ENCODE measurements around the gene PTGER1.
"Not testable (repeated sequence)": the region's sequence is repeated elsewhere in the genome, so short reads cannot be mapped to it uniquely, and the experiment has no call there.

Gene PTGER1

DNA sequence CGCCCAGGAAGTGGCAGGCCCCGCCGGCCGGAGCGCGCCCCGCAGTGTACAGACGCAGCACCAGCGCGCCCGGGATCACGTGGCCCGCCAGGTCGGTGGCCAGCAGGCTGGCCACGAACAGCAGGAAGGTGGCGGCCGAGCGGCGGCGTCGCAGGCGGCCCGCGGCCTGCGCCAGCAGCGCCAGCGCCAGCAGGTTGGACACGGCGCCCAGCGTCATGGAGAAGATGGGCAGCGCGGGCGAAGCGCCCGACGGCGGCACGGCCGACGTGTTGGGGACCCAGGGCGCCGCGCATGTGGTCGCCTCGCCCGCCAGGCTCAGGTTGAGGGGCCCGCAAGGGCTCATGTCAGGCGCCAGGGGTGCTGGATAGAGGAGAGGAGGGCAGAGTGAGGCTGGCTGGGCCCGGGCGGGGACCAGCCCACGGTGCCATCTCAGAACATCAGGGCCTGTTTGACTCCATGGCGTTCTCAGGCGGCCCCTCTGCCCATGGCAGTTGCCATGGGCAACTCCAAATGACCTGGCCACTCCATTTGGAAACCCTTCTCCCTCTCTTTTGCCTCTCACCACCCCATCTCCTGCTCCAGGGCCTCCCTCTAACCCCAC is 1.1 kb downstream of the PTGER1 start:
- no peak for DNase-seq (ENCODE audit: low spot score)

DNA sequence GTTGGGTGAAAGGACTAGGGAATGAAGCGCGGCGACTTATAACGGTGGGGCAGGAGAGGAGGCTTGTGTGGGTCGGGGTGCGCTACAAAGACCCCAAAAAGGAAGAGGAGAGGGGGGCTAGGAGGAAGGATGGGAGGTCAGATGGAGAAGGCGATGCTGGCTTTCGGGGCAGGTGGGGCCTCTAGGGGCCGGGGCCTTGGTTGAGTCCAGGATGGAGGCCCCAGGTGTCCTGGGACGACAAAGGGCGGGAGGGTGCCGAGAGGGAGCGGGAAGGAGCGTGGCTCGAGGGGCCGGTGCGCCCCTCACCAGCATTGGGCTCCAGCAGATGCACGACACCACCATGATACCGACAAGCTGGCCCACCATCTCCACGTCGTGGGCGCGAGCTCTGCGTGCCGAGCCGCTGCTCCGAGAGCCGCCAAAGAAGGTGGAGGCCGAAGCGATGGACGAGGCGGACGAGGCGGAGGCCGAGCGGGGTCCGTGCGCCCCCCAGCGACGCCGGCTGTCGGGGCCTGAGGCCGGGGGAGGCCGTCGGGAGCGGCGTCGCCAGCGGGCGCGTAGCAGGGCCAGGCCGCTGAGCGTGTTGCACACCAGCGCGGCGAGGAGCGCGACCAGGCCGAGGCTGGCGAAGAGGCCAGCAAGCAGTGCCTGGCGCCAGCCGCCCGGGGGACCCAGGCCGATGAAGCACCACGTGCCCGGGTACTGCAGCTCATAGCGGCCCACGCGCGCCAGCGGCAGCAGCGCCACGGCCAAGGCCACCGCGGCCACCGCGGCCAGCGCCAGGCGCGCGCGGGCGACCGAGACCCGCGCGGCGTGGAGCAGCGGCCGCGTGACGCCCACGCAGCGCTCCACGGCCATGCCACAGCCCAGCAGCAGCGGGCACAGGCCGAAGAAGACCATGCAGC is 1.8 kb downstream of the PTGER1 start:
- no peak for DNase-seq (ENCODE audit: low spot score)

DNA sequence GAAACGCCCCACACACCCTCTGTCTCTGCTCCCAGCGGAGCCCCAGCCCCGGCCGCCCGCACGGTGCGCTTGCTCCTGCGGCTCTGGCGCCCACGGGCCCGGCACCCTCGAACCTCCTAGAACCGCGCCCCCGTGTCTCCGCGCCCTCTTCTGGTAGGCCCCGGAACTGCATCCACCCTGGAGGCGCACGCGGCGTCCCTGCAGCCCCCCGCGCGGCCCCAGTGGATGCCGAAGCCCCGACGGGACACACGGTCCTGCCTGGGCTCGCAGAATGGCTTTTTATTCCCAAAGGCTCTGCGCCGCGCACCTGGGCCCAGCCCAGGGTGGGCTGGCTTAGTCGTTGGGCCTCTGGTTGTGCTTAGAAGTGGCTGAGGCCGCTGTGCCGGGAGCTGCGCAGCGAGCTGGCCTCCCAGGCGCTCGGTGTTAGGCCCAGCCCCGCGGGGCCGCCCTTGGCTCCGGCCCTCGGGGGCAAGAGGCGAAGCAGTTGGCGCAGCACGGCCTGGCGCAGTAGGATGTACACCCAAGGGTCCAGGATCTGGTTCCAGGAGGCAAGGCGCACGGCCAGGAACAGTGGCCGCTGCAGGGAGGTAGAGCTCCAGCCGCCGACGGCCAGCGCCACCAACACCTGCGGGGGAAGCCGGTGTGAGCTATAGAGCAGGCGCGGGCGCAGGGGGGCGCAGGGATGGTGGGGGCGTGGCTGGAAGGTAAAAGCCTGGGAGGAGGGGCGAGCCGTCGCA is 2.8 kb downstream of the PTGER1 start:
- peak; percentile 34 for DNase-seq (ENCODE audit: low spot score)

DNA sequence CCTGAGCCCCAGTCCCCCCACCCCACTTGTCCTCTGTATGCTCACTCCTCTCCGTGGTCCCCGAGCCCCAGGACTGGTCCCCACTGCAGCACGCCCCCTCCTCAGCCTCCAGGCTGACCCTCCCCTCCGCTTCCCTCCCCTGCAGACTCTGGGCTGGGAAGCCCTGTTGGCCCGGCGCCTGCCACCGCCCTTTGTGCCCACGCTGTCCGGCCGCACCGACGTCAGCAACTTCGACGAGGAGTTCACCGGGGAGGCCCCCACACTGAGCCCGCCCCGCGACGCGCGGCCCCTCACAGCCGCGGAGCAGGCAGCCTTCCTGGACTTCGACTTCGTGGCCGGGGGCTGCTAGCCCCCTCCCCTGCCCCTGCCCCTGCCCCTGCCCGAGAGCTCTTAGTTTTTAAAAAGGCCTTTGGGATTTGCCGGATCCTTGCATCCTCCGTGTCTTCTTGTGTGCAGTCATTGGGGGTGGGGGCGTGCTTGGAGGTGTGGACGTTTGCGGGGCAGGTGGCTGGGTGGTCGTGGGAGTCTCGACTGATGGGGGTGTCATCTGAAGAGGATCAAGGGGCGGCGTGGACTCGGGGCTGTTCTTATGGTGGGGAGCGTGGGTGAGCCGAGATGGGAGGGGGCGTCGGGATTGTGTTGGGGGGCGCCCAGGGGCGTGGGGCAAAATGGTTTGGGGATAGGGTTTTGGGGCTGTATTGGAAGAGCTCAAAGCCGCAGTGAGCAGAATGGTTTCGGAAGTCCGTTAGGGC is 3.5 kb downstream of the PTGER1 start:
- DNase-seq (ENCODE audit: low spot score): no peak

DNA sequence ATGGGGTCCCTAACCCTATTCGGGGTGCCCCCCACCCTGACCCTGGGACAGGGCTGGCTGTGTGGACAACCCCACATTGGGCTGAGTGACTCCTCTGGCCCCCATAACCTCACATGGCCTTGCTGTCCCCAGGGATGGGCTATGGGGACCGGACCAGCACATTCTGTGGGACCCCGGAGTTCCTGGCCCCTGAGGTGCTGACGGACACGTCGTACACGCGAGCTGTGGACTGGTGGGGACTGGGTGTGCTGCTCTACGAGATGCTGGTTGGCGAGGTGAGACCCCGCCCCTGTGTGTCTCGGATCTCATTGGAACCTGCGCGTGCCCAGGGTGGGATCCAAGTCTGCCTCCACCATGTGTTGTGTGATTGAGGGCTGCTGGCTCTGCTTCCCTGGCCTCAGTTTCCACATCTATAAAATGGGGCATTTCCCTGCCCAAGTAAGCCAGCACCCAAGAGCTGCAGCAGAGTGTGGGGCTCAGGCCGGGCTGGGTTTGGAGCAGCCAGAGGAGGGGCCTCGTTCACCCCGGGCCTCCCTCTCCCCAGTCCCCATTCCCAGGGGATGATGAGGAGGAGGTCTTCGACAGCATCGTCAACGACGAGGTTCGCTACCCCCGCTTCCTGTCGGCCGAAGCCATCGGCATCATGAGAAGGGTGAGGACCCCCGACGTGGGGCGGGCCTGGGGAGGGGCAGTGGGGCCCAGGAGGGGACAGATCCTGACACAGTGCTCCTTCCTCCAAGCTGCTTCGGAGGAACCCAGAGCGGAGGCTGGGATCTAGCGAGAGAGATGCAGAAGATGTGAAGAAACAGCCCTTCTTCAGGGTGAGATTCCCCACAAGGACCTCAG is 4.9 kb downstream of the PTGER1 start:
- DNase-seq (ENCODE audit: low spot score): no peak

DNA sequence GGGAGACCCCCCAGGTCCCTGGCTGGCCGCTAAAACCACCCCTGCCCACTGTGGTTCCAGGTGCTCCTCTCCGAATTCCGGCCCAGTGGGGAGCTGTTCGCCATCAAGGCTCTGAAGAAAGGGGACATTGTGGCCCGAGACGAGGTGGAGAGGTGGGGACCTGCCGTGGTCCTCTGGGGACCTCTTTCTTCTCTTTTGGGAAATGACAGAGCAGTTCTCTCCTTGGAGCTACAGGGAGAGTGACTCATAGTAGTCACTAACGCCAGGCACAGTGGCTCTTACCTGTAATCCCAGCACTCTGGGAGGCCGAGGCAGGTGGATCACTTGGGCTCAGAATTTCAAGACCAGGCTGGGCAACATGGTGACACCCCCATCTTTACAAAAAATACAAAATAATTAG is 7.3 kb downstream of the PTGER1 start:
- no peak for DNase-seq (ENCODE audit: low spot score)

DNA sequence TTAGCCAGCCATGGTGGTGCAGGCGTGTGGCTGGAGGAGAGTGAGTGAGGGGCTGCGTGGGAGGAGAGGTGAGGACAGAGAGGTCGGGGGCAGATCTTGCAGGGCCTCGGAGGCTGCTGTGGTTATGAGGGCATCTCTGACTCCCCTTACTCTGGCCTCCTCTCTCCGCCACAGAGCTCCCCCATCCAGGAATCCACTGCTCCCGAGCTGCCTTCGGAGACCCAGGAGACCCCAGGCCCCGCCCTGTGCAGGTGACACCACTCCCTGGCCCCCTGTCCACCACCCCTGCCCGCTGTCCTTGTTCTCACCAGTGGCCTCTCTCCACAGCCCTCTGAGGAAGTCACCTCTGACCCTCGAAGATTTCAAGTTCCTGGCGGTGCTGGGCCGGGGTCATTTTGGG is 7.8 kb downstream of the PTGER1 start:
- no peak for DNase-seq (ENCODE audit: low spot score)

DNA sequence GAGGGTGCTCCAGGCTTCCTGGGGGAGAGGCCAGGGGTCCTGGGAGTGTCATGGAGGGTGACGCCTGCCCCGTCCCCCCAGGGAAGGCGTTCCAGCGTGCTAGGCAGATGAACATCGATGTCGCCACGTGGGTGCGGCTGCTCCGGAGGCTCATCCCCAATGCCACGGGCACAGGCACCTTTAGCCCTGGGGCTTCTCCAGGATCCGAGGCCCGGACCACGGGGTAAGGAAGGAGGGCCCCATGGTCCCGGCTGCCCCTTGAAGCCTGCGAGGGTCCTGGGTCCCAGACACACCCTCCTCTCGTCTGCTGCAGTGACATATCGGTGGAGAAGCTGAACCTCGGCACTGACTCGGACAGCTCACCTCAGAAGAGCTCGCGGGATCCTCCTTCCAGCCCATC is 11.4 kb downstream of the PTGER1 start:
- DNase-seq (ENCODE audit: low spot score): no peak

DNA sequence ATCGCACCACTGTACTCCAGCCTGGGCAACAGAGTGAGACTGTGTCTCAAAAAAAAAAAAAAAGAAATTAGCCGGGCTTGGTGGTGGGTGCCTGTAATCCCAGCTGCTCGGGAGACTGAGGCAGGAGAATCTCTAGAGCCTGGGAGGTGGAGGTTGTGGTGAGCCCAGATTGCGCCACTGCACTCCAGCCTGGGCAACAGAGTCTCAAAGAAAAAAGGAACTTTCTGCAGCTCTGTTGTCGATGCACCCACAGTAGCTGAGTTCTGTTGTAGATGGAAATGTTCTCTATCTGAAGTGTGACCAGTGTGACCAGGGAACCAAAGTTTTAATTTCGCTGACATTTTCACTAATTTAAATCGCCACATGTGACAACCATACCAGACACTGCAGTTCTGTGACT is 12.8 kb downstream of the PTGER1 start:
- DNase-seq (ENCODE audit: low spot score): not testable (repeated sequence)

DNA sequence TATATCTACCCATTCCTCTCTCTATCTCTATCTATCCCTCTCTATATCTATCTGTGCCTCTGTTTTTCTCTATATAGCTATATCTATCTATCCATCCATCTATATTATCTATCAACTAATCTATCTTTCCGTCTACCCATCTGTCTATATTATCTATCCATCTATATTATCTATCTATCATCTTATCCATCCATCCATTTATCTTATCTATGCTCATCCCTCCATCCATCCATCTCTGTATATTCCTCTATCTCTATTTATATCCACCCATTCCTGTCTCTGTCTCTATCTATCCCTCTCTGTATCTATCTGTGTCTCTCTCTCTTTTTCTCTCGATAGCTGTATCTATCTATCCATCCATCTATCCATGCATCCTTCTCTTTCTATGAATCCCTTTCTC is 14.2 kb downstream of the PTGER1 start:
- DNase-seq (ENCODE audit: low spot score): no peak

DNA sequence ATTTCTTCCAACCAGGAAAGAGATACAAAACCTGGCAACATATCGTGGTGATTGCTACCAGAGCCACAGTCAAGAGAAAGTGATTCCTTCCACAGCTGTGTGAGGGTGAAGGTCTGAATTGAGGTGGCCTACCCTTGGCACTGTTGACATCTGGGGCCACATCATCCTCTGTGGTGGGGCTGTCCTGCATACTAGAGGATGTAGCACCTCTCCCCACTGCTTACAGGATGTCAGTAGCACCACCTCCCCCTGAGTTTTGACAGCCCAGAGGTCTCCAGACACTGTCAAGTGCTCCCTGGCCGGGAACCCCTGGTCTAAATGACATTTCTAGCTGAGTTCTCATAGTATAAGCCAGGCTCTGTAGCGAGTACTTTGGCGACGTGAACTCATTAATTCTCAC is 15.5 kb downstream of the PTGER1 start:
- no peak for DNase-seq (ENCODE audit: low spot score)

DNA sequence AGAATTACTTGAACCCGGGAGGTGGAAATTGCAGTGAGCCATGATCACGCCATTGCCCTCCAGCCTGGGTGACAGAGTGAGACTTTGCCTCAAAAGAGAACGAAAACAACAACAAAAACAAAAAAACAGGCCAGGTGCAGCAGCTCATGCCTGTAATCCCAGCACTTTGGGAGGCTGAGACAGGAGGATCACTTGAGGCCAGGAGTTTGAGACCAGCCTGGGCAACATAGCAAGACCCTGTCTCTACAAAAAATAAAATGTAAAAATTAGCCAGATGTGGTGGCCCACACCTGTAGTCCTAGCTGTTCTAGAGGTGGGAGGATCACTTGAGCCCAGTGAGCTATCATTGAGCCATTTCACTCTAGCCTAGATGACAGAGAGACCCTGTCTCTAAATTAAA is 22.9 kb downstream of the PTGER1 start:
- DNase-seq (ENCODE audit: low spot score): not testable (repeated sequence)

DNA sequence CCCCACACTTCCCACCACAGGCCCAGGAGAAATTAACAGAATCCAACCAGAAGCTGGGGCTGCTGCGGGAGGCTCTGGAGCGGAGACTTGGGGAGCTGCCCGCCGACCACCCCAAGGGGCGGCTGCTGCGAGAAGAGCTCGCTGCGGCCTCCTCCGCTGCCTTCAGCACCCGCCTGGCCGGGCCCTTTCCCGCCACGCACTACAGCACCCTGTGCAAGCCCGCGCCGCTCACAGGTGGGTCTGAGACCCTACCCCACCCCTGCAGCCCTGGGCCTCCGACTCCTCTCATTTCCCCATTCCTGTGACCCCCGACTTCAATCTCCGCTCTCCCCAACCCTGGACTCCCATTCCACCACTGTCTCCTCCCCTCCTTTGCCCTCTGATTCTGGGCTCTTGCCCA is 24.3 kb downstream of the PTGER1 start:
- no peak for DNase-seq (ENCODE audit: low spot score)

DNA sequence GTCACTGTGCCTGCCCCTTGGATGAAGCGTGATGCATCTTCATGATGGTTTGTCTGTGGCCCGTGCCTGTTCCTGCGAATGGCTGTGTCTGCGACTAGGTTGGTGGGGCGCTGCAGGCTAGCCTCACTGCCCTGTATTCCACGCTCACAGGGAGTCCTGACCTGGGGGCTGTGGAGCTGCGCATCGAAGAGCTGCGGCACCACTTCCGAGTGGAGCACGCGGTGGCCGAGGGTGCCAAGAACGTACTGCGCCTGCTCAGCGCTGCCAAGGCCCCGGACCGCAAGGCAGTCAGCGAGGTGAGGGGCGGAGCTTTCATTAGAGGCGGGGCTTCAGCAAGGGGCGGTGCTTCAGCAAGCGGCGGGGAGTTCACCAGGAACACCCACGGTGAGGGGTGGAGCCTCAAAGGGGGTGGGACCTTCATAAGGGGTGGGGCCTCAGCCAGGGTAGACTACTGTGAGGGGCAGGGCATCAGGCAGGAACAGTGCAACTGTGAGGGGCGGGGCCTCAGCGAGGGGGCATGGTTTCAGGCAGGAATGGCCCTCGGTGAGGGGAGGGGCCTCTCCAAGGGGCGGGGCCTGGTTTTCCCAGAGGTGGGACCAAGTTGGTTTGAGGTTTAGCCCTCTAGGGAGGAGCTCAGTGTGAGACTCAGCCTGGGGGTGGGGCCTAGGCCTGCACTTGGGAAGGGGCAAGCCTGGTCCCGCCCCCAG is 24.8 kb downstream of the PTGER1 start:
- no peak for DNase-seq (ENCODE audit: low spot score)

DNA sequence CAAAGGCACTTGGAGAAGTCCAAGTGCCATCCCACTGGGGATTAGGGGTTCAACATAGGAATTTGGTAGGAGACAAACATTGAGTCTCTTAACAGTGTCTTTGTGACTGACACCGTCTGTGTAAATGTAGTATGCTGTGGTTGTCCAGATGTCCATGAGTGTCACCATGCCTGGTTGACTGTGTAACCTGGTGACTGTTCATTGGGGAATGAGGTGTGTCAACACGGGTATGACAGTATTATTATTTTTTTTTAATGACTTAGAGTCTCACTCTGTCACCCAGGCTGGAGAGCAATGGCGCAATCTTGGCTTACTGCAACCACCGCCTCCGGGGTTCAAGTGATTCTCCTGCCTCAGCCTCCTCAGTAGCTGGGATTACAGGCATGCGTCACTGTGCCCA is 25.8 kb downstream of the PTGER1 start:
- no peak for DNase-seq (ENCODE audit: low spot score)

DNA sequence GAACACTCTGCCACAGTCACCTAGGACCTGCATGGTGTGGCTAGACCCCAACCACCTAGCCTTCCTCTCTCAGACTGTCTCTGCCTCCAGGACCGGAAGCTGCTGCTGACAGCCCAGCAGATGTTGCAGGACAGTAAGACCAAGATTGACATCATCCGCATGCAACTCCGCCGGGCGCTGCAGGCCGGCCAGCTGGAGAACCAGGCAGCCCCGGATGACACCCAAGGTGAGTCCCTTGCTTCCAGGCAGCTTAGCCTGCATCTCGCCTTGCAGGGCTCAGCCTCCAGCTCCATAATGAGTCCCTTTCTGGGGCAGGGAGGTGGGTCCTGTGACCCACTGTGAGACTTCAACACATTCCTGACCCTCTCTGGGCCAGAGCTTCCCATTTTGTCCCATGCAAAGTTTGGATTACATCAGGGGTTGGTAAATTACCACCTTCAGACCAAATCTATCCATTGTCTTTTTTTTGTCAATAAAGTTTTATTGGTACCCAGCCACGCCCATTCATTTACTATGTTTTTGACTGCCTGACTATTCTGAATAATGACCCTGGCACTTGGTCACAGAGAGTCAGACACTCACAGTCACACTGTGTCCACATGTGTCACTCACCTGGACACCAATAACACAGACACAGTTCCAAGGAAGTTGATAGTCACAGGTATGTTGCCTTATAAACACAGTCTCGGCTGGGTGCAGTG is 28.7 kb downstream of the PTGER1 start:
- no peak for DNase-seq (ENCODE audit: low spot score)

DNA sequence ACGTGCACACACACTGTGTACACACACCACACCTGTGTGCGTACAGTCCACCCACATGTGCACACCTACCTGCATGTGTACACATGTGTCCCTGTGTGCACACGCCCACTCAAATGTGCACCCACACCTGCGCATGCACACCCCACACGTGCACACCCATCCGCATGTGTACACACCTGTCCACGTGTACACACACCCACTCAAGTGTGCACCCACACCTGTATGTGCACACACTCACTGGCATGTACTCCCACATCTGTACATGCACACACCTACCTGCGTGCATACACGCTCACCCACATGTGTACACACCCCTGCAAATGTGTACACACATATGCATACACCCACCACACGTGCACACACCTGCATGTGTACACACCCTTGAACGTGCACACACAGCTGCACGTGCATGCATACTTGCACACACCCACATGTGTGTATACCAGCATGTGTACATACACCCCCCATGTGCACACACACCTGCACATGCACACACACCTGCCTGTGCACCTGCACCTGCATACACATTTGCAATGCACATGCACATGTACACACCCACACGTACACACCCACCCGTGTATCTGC is 31.4 kb downstream of the PTGER1 start:
- no peak for DNase-seq (ENCODE audit: low spot score)

DNA sequence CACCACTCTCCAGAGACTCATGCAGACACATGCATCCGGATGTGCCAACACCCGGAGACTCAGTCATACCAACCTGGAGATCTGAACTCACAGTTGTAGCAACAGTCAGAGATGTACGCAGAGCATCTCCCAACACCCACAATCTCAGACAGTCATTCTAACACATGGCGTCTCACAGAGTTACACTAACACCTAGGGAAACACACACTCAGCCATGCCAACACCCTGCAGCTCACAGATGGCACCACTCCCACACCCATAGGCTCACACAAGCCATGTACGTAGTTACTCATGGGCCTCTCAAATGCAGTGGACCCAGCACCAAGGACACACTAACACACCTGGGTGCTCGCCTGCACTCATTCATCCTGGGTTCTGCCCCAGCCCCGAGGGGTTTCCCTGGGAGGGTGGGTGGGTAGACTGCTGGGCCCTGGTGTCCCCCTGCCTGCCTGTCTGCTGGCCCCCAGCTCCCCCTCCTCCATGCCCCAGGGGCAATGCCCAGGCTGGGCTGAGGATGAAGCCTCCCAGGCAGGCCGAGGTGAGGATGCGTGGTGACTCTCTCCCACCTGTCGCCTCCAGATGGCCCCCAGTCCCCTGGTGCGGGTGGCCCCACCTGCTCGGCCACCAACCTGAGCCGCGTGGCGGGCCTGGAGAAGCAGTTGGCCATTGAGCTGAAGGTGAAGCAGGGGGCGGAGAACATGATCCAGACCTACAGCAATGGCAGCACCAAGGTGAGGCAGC is 32.1 kb downstream of the PTGER1 start:
- DNase-seq (ENCODE audit: low spot score): no peak

Measured in putamen (tissue), 1 donor.